Measurements from ENCODE around the gene GATAD2A.

GATAD2A gene

GRCh38 chr19:19427944-19428343 lies 22.5 kb downstream of the GATAD2A start:
- no peak for TF ChIP-seq EZH2phosphoT487 (IDR thresholded peaks at IDR 0.05; ENCODE audit: borderline replicate concordance)
- TF ChIP-seq CTCF (conservative IDR thresholded peaks at IDR 0.05; ENCODE audit: low read length) = no peak

GRCh38 chr19:19428746-19429145 lies 23.3 kb downstream of the GATAD2A start:
- Histone ChIP-seq H2AFZ (ENCODE audit: low read length) (no peak overlapping the region), H3K36me3 (ENCODE audit: insufficient read depth, low read length) (peaks cover 11% of the 10 kb centered on the region; the same call in 1 of the 2 replicates), H3K9ac (ENCODE audit: low read depth, low read length, poor library complexity, severe bottlenecking) (no peak overlapping the region), H3K9me2 (replicated peaks; ENCODE audit: low read depth, low read length) (no peaks in the 10 kb centered on the region), H3K27me3 (ENCODE audit: insufficient read depth, low read length, poor library complexity, severe bottlenecking) (no peaks in the 10 kb centered on the region), H3K4me3 (ENCODE audit: low read length, poor library complexity, severe bottlenecking) (no peak overlapping the region), H3F3A (ENCODE audit: low read depth) (no peaks in the 10 kb centered on the region), H3K79me2 (ENCODE audit: insufficient read depth, low read length) (peaks cover 100% of the 10 kb centered on the region), H3K4me1 (ENCODE audit: insufficient read depth, low read length, poor library complexity, severe bottlenecking) (no peaks in the 10 kb centered on the region), H4K20me1 (ENCODE audit: insufficient read depth, low read length, poor library complexity, severe bottlenecking) (peaks cover 70% of the 10 kb centered on the region), H3K4me2 (ENCODE audit: low read depth, low read length, poor library complexity, severe bottlenecking) (no peak overlapping the region), H3K9me3 (ENCODE audit: insufficient read depth, low read depth, low read length) (no peaks in the 10 kb centered on the region)
- TF ChIP-seq EZH2phosphoT487 (IDR thresholded peaks at IDR 0.05; ENCODE audit: borderline replicate concordance) (no peak), CTCF (conservative IDR thresholded peaks at IDR 0.05; ENCODE audit: low read length) (no peak)

More at GRCh38 chr19:19427944-19428343, 22.5 kb downstream of the GATAD2A start:
- Histone ChIP-seq H3K9me3 (ENCODE audit: insufficient read depth, low read depth, low read length) (no peaks in the 10 kb centered on the region), H3K4me2 (ENCODE audit: low read depth, low read length, poor library complexity, severe bottlenecking) (no peak overlapping the region), H3K79me2 (ENCODE audit: insufficient read depth, low read length) (peaks cover 100% of the 10 kb centered on the region), H4K20me1 (ENCODE audit: insufficient read depth, low read length, poor library complexity, severe bottlenecking) (peaks cover 73% of the 10 kb centered on the region), H2AFZ (ENCODE audit: low read length) (no peak overlapping the region), H3K4me1 (ENCODE audit: insufficient read depth, low read length, poor library complexity, severe bottlenecking) (no peaks in the 10 kb centered on the region), H3K9ac (ENCODE audit: low read depth, low read length, poor library complexity, severe bottlenecking) (no peak overlapping the region), H3K9me2 (replicated peaks; ENCODE audit: low read depth, low read length) (no peaks in the 10 kb centered on the region), H3F3A (ENCODE audit: low read depth) (no peaks in the 10 kb centered on the region), H3K4me3 (ENCODE audit: low read length, poor library complexity, severe bottlenecking) (no peak overlapping the region), H3K36me3 (ENCODE audit: insufficient read depth, low read length) (peaks cover 11% of the 10 kb centered on the region; the same call in 1 of the 2 replicates), H3K27me3 (ENCODE audit: insufficient read depth, low read length, poor library complexity, severe bottlenecking) (no peaks in the 10 kb centered on the region)

GRCh38 chr19:19429361-19429760 lies 23.9 kb downstream of the GATAD2A start:
- no peak overlapping the region for H3K4me3 ChIP-seq (ENCODE audit: low read length, poor library complexity, severe bottlenecking)
- H3K79me2 ChIP-seq (ENCODE audit: insufficient read depth, low read length) = peaks cover 100% of the 10 kb centered on the region
- no peaks in the 10 kb centered on the region for H3K27me3 ChIP-seq (ENCODE audit: insufficient read depth, low read length, poor library complexity, severe bottlenecking)
- H3K36me3 ChIP-seq (ENCODE audit: insufficient read depth, low read length) = peaks cover 11% of the 10 kb centered on the region; the same call in 1 of the 2 replicates
- no peaks in the 10 kb centered on the region for H3K4me1 ChIP-seq (ENCODE audit: insufficient read depth, low read length, poor library complexity, severe bottlenecking)
- H4K20me1 ChIP-seq (ENCODE audit: insufficient read depth, low read length, poor library complexity, severe bottlenecking) = peaks cover 69% of the 10 kb centered on the region
- no peak overlapping the region for H3K4me2 ChIP-seq (ENCODE audit: low read depth, low read length, poor library complexity, severe bottlenecking)
- H3K9me3 ChIP-seq (ENCODE audit: insufficient read depth, low read depth, low read length) = no peaks in the 10 kb centered on the region
- H3K9ac ChIP-seq (ENCODE audit: low read depth, low read length, poor library complexity, severe bottlenecking) = no peak overlapping the region
- no peak overlapping the region for H2AFZ ChIP-seq (ENCODE audit: low read length)
- no peak for TF ChIP-seq EZH2phosphoT487 (IDR thresholded peaks at IDR 0.05; ENCODE audit: borderline replicate concordance)
- no peak for TF ChIP-seq CTCF (conservative IDR thresholded peaks at IDR 0.05; ENCODE audit: low read length)
- H3F3A ChIP-seq (ENCODE audit: low read depth) = no peaks in the 10 kb centered on the region
- no peaks in the 10 kb centered on the region for H3K9me2 ChIP-seq (replicated peaks; ENCODE audit: low read depth, low read length)

Data from Loucy (cell line).